GM18870 (cell line): ENCODE measurements around the gene LRRC66.

Source experiments
- ATAC-seq: cut with Tn5 transposase; IDR thresholded peaks from one replicate; pipeline ENCODE4 v1.9.1; 2021; ENCODE audit warnings: moderate library complexity; ENCODE audit not compliant: unreplicated experiment

LRRC66 gene

GRCh38 chr4:52012651-52013050, 7.5 kb downstream of the LRRC66 start:
- no peak for ATAC-seq

GRCh38 chr4:52010986-52011385, 9.2 kb downstream of the LRRC66 start:
- ATAC-seq, result no peak

- ATAC-seq, result no peak
Observed at GRCh38 chr4:52006887-52007286, 13.3 kb downstream of the LRRC66 start.

- ATAC-seq, result no peak
Observed at GRCh38 chr4:52005604-52006273, 14.4 kb downstream of the LRRC66 start.

- ATAC-seq, result no peak
Observed at GRCh38 chr4:52004414-52004813, 15.7 kb downstream of the LRRC66 start.

GRCh38 chr4:52001616-52002015, 18.5 kb downstream of the LRRC66 start:
- no peak for ATAC-seq

- ATAC-seq, result no peak
Observed at GRCh38 chr4:51999250-51999649, 20.9 kb downstream of the LRRC66 start.

- no peak for ATAC-seq
Observed at GRCh38 chr4:51998837-51999236, 21.3 kb downstream of the LRRC66 start.

GRCh38 chr4:51997647-51998046, 22.5 kb downstream of the LRRC66 start:
- ATAC-seq, result no peak

- no peak for ATAC-seq
Observed at GRCh38 chr4:51995647-51996220, 24.4 kb downstream of the LRRC66 start.

GRCh38 chr4:51965862-51966261, 54.3 kb downstream of the LRRC66 start:
- no peak for ATAC-seq

GRCh38 chr4:51963841-51964517, 56.2 kb downstream of the LRRC66 start:
- ATAC-seq, result no peak

- ATAC-seq, result no peak
Observed at GRCh38 chr4:51960486-51960885, 59.7 kb downstream of the LRRC66 start.

- ATAC-seq, result no peak
Observed at GRCh38 chr4:51958199-51958968, 61.8 kb downstream of the LRRC66 start.
